Measurements from ENCODE around the gene PCNT.

DNA sequence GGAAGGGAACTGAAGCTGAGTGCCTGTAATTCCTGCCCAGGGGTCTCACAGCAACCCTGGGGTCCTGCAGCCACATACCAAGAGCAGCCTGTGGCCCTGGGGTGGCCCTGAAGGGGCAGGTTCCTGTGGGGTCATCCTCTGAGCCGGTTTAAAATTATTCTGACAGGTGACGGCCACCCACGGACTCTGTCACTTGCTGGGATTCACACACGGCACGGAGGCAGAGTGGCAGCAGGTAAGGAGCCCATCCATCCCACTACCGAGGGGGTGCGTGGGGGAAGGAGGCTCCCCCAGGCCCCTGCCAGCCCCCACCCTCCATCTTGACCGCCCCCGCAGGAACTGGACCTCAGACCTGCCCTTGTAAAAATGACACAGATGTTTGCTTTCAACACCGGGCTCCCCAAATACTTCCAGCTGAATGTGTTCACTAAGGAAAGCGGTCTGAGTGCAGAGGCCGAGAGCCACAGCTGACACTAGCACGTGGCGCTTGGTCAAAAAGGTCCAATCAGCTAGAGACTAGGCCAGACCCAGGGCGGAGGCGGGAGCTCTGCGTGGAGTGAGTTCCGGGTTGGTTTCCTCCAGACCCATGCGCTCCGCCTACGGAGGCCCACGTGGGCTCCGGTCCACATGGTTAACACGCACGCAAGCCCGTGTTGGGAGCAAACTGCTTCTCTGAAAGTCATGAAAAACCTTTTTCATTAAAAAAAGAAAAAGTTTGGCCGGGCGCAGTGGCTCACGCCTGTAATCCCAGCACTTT is 27.8 kb upstream of the PCNT start:
- TF ChIP-seq, protein P1, sequence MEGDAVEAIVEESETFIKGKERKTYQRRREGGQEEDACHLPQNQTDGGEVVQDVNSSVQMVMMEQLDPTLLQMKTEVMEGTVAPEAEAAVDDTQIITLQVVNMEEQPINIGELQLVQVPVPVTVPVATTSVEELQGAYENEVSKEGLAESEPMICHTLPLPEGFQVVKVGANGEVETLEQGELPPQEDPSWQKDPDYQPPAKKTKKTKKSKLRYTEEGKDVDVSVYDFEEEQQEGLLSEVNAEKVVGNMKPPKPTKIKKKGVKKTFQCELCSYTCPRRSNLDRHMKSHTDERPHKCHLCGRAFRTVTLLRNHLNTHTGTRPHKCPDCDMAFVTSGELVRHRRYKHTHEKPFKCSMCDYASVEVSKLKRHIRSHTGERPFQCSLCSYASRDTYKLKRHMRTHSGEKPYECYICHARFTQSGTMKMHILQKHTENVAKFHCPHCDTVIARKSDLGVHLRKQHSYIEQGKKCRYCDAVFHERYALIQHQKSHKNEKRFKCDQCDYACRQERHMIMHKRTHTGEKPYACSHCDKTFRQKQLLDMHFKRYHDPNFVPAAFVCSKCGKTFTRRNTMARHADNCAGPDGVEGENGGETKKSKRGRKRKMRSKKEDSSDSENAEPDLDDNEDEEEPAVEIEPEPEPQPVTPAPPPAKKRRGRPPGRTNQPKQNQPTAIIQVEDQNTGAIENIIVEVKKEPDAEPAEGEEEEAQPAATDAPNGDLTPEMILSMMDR (IDR thresholded peaks at IDR 0.05) = no peak
- TF ChIP-seq EZH2 (IDR thresholded peaks at IDR 0.05; ENCODE audit: borderline replicate concordance, insufficient read depth, low read depth, low read length, poor library complexity, severe bottlenecking) = no peak

Data from B cell (primary cell).